OCI-LY1 (cell line): ENCODE measurements around the gene MFAP3.

Experiments used
- CTCF ChIP-seq: fragments of 200-600 bp; sonication (generic), shearing (Covaris generic); IDR thresholded peaks from 2 replicates; pipeline ENCODE4 v1.5.1; 2017; ENCODE audit warnings: mild to moderate bottlenecking, antibody characterized with exemption, low read length, moderate library complexity, mixed read lengths
- EZH2 ChIP-seq: fragments of 200-600 bp; sonication (generic), shearing (Covaris generic); IDR thresholded peaks from 2 replicates; pipeline ENCODE4 v1.8.0; 2017; ENCODE audit warnings: borderline replicate concordance, mixed run types, mild to moderate bottlenecking, antibody characterized with exemption, low read length, moderate library complexity, mixed read lengths

GRCh38 chr5:154098465-154098864 is 59.7 kb downstream of the MFAP3 start:
- TF ChIP-seq CTCF (no peak), EZH2 (no peak)
